Raji (cell line): ENCODE measurements around the gene GALNT9.

ENCODE experiments used
- POLR2A ChIP-seq: IDR thresholded peaks from 2 replicates; pipeline ENCODE4 v1.6.1; 2011; ENCODE audit warnings: low read depth, low read length, control low read depth; ENCODE audit not compliant: insufficient read depth

Gene GALNT9

DNA sequence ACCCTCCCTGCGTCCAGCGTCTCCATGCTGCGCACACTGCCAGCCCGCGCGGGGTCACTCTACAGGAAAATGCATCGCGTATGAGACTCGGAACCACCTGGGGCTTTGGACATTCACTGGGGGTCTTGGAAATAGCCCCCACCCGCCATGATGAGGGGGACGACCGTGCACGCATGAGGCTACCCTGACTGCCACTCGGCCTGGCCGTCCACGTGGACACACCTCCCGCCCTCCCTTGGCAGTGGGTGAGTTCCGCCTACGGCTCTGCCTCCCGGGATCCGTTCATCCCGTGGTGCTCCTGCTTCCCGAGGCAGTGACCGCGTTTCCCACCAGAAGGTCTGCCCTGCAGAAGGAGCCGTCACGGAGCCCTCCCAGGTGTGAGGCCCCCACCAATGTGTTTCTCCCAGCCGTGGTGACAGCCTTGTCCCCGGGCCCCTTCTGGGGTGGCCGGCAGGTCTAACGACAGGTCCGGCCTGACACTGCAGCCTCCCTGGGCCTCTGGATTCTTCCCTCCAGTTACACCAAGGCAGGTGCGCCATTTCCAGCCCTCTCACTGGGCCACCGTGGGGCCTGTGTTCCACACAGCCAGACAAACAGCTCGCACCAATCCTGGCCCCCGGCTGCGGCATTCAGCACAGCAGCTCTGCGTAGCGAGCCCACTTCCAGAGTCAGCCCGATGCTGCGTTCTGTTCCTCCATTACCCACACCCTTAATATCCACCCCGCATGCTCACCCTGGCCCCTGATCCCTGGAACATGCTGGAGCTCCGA, 11.1 kb upstream of the GALNT9 start:
- no peak for TF ChIP-seq POLR2A

DNA sequence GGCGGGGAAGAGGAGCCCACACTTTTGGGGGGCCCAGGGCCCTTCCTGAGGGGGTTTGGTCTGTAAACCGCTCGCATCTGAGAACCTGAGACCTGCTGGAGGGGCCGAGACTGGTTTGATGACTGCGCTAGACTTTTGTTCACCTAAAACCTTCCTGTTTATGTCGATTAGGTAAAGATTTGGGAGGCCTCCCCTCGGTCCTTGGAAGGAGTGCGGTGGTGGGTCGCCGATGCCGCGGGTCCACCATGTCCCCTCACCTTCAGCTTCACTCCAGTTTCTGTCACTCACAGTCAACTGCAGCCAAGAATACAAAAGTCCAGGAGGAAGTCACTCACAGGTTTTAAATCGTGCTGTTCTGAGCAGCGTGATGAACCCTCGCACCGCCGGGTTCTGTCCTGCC, 10.5 kb upstream of the GALNT9 start:
- no peak for TF ChIP-seq POLR2A

DNA sequence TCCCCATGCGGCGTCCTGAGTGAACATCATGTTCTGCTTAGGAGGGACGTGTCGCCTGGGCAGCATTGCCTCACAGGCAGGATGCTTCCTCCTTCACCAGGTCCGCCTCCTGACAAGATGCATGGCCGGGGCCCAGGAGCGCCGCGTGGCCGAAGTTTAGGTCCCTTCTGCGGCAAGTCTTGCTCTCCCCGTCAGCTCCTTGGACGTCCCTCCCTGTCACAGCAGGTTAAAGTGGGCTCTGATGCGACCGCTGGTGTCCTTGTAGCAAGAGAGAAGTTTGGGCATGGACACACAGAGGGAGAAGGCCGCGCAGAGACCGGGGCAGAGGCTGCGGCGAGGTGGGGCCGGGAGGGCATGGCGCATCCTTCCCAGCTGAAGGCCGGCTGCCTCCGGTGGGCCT, 9.4 kb upstream of the GALNT9 start:
- no peak for TF ChIP-seq POLR2A

DNA sequence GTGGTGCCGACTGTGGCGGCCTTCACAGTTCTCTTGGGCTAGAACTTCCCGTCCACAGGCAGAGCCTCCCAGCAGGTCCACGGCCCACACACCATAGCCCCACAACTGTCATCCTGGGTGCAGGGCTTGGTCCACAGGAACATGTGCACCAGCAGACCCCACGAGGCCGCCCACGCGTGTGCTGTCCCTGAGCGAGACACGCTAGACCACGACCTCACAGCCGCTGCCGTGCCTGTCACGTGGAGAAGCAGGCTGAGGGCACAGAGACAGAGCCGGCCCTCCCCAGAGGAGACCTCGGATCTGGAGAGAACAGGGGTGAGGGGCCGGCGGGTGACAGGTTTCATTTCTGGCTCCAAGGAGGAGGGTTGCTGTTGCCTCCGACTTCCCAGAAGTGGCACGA, 8.9 kb upstream of the GALNT9 start:
- no peak for TF ChIP-seq POLR2A

DNA sequence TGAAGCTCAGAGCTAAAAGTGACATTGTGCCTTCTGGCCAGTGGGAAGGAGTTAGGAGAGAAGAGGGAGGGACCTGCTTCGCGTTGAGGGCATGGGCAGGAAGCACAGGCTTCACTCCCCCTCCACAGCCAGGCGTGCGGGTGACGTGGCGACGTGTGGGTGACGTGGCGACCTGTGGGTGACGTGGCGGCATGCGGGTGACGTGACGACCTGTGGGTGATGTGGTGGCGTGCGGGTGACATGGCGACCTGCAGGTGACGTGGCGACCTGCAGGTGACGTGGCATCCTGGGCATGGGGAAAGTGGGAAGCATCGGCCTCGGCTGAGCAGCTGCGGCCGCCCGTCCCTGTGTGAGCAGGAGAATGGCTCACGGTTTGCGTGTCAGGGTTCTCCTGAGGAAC, 8.2 kb upstream of the GALNT9 start:
- no peak for TF ChIP-seq POLR2A

DNA sequence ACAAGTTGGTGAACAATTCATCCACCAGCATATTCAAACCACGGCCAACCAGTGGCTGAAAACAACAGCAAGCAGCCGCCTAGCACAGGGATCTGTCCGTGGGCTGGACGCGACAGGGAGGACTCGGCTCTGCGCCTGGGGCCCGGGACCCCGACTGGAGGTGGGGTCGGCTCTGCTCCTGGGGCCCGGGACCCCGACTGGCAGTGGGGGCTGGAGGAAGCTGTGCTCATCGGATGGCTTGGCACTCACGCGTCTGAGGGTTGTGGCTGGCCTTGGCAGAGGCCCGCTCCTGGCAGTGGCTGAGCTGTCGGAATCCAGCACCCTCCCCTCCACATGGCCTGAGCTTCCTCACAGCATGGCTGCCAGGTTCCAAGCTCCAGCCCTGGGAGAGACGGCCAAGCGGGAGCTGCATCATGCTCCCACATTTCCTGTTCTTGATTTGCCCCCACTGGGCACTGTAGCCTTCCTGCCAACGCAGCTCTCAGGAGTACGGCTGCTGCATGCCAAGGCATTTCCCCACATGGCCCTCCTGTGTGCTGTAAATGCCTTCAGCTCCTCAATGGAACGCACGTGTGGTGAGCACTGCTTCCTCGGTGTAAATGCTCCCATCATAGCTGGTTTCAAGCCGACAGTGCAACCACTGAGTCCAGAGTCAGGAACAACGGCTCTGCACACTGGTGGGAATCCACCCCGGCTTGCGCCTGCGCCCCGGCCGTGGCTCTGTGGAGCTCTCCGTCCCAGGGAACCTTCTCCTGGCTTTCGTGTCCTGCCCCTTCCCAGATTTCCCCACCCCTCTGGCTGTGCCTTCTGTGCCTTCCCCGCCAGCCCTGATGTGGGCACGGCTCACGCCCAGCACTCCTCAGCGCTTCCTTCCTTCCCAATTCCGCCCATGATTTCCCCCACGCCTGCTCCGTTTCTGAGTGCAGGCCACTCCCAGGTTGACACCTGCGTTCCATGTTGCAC, 7.3 kb upstream of the GALNT9 start:
- TF ChIP-seq POLR2A = no peak

DNA sequence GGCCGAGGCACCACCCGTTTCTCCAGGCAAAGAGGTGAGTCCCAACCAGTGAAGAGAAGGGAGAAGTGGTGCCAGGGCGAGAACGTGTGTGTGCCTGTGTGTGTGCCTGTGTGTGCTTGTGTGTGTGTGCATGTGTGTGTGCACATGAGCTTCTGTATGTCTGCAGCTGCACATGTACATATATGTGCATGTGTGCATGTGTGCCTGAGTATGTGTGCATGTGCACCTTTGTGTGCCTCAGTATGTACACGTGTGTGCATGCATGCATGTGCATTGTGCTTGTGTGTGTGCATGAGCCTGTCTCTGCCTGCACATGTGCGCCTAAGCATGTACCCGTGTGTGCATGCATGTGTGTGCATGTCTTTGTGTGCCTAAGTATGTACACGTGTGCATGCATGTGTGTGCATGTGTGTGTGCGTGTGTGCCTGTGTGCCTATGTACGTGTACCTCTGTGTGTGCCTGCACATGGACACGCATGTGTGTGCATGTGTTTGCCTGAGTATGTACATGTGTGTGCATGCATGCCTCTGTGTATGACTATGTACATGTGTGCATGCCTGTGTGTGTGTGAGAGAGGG, 5.9 kb upstream of the GALNT9 start:
- TF ChIP-seq POLR2A = no peak

DNA sequence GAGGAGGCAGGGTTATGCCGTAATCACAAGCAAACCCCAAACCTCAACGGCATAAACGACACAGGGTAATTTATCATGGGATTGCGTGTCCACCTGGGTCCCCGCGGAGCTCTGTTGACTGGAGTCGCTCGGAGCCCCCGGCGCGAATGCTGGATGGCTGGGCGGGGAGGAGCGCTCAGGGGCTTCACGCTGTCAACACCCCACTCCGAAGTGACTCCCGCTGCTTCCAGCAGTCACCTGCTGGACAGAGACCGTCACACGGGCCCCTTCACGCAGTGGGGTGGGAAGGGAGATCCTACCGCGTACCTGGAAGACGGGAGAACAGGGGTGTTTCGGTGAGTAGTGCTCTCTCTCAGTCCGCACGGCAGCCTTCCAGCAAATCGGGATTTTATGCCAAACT, 4.4 kb upstream of the GALNT9 start:
- TF ChIP-seq POLR2A = no peak

DNA sequence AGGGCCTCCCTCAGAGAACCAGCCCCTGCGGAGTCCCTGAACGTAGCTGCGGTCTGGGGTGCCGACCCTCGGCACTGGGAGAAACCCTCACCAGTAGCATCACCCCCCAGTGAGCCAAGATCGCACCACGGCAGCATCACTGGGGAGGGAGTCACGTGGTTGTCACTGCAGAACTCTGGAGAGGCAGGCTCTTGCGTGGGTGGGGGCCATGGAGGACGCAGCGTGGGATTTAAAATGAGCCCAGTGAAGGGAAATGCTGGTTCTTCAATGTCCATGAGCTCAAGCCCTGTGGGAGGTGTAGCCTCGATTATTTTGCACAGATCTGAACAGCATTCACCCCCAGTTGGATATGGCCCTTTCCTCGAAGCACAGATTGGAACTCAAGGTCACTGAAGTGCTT, 3.9 kb upstream of the GALNT9 start:
- no peak for TF ChIP-seq POLR2A

DNA sequence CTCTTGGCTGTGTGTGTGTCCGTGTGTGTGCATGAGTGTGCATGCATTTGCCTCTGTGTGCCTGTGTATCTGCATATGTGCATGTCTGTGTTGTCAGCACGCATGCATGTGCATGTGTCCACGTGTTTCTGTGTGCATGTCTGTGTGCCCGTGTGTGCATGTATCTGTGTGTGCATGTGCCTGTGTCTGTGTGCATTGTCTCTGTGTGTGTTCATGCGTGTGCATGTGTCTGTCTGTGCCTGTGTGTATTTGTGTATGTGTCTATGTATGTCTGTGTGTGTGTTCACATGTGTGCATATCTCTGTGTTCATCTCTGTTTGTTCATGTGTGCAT, 1.1 kb upstream of the GALNT9 start:
- TF ChIP-seq POLR2A = no peak

DNA sequence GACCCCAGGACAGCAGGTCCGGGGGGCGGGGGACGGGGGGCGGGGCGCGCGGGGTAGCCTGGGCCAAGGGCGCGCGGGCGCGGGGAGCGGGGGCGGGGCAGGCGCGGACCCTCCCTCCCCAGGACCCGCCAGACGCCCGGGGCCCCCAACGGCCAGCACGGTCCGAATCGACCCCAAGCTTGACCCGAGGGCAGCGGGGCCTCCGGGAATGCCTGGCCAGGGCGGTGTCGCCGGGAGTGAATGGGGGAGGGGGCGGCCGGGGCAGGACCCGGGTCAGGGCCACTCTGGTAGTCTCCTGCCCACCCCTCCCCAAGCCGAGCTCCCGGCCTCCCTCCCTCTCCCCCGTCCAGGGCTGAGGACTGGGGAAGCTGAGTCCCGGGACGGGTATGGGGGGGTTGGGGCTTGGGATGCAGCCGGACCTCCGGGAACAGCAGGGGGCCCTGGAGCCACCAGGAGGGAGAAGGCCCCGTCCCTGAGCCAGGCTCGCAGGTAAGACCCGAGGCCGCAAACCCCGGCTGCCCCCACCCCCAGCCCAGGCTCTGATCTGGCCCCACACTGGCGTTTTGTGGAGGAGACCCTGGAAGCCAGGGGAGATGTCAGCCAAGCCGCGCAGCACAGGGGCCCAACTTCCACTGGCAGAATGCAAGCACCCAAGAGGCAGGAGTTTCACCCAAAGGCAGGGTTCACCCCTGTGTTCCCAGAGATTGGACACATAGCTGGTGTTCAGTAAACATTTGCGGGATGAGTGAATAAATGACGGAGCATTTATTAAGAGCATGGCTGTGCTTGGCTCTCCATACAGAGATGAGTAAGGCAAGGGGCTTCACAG, 545 bp upstream of the GALNT9 start:
- TF ChIP-seq POLR2A = no peak

DNA sequence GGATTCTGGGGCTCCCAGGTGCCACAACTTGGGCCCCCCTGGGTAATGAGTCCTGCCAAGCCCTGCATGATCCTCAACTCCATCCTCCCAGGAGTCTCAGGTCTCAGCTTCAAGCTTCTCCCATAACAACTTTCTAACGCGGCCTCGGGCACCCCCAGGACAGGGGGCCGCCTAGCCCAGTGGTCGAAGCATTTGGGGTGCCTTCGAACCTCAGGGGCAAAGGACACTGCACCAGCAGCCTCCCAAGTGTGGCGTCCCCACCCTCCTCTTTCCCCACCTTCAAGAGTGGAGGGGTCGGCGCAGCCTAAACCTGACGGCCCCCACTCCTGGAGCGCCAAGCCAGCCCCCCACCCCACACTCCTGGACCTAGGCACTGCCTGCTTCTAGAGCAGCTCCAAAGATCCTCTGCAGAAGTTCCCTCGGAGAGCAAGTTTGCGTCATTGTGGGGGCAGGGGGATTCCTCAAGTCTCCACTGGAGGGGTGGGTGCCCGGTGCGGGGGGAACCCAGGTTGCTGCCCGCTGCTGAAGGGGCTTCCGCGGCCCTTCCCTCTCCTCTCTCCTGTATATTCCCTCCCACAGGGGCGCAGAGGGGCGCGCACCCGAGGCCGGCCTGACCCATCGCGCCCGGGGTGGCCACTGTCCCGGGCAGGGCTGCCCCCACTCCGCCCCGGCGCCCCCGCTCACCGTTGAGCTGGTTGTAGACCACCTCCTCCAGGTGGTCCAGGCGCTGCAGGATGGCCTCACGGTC, 933 bp downstream of the GALNT9 start:
- TF ChIP-seq POLR2A = no peak

DNA sequence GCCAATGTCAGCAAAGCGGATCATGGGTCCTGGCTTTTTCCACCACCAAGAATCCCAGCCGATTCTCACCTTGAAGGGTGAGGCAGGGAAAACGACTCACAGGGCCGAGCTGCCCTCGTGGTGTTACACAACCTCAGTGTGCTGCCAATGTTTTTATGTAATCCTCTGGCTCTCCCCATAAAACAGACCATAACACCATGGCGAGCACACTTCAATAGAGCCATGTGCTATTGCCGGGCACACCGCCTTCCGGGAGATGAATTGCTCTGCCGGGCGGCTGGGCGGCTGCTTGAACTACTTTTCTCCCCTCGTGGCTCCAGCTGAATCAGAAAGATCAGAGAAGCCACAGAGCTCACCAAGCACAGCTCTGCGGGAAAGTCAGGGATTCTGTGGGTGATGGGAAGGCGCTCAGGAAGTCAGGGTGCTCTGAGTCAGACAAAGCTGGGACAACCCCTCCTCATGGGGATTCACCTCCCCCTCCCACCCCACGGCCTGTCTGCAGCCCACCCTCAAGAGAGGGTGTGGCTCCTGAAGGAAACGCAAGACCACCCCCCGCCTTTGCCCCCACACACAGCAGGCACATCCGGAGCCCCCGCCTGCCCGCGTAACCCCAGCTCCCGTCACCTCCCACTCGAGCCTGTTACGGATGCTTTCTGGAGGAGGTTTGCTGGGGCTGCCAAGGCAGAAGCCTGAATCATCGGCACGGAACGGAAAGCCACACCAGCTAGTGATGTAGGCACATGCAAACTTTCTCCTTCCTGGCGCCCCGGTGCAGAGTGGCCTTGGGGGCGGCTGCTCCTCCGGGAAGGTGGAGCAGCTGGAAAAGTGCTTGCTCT, 1.8 kb downstream of the GALNT9 start:
- TF ChIP-seq POLR2A = no peak
